Measurements from ENCODE around the gene CYBA. TPM values are rescaled to one million over a fixed set of nuclear protein-coding genes. Genes with fewer than 3 reads are reported as not detected.

CYBA gene
- total and polyA plus RNA-seq, 2 of the 13 experiments (the other 11 are each of a cell fraction or from before 2014, with no cell fraction given): 196 to 250 TPM

DNA sequence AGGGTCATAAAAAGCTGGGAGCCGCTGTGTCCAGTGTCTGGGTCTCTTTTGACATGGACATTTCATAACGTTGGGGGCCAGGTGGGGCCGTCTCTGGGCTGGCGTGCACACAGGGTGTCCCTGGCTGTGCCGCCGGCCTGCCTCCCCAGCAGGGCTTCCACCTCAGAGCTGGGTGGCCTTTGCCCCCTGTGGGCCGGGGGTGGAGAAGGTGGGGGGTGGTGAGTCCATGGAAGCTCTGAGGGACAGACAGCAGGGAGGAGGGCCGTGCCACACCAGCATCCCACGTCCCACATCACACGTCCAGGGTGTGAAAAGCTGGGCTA is 36.4 kb upstream of the CYBA start (continued):
- TF ChIP-seq ZNF891 (CRISPR knock-in tag; IDR thresholded peaks at IDR 0.05) (no peak), MIER2 (CRISPR knock-in tag; IDR thresholded peaks at IDR 0.05) (no peak), ZNF367 (CRISPR knock-in tag; IDR thresholded peaks at IDR 0.05; ENCODE audit: borderline replicate concordance) (no peak), KLF11 (CRISPR knock-in tag; IDR thresholded peaks at IDR 0.05) (no peak), PHF8 (CRISPR knock-in tag; IDR thresholded peaks at IDR 0.05) (no peak; the same call in 1 of the 2 replicates), EED (CRISPR knock-in tag; IDR thresholded peaks at IDR 0.05) (no peak; the same call in 1 of the 2 replicates), ZNF839 (CRISPR knock-in tag; IDR thresholded peaks at IDR 0.05; ENCODE audit: borderline replicate concordance) (no peak), REPIN1 (CRISPR knock-in tag; IDR thresholded peaks at IDR 0.05; ENCODE audit: borderline replicate concordance, low read depth) (no peak), ZNF234 (CRISPR knock-in tag; conservative IDR thresholded peaks at IDR 0.05) (no peak), ZNF781 (CRISPR knock-in tag; IDR thresholded peaks at IDR 0.05; ENCODE audit: borderline replicate concordance, not compliant biosample characterization) (no peak), GABPA (IDR thresholded peaks at IDR 0.05; ENCODE audit: low read depth, low read length) (no peak), GABPA (CRISPR knock-in tag; IDR thresholded peaks at IDR 0.05; ENCODE audit: low read depth) (no peak), HDAC1 (CRISPR knock-in tag; IDR thresholded peaks at IDR 0.05) (0 out of 2 replicates have a peak, but pooled peaks have one; percentile 28), CBX1 (IDR thresholded peaks at IDR 0.05; ENCODE audit: low read depth) (no peak), MAFK (conservative IDR thresholded peaks at IDR 0.05 in 1 of 2, IDR thresholded peaks at IDR 0.05 in 1 of 2; ENCODE audit: low read length in 2 of 2) (no peak), SMAD9 (CRISPR knock-in tag; IDR thresholded peaks at IDR 0.05) (no peak), ZEB1 (IDR thresholded peaks at IDR 0.05; ENCODE audit: insufficient replicate concordance, low read depth) (no peak), TBX2 (CRISPR knock-in tag; IDR thresholded peaks at IDR 0.05; ENCODE audit: borderline replicate concordance) (0 out of 2 replicates have a peak, but pooled peaks have one; percentile 2), PHF21A (CRISPR knock-in tag; IDR thresholded peaks at IDR 0.05) (no peak), SPEN (CRISPR knock-in tag; IDR thresholded peaks at IDR 0.05; ENCODE audit: low read depth) (peak; percentile 36; the same call in 1 of the 2 replicates), KLF13 (CRISPR knock-in tag; IDR thresholded peaks at IDR 0.05) (no peak), ZFP36 (IDR thresholded peaks at IDR 0.05; ENCODE audit: borderline replicate concordance, low read depth, low read length, partially characterized antibody) (no peak)
- TF ChIP-seq, protein P1, sequence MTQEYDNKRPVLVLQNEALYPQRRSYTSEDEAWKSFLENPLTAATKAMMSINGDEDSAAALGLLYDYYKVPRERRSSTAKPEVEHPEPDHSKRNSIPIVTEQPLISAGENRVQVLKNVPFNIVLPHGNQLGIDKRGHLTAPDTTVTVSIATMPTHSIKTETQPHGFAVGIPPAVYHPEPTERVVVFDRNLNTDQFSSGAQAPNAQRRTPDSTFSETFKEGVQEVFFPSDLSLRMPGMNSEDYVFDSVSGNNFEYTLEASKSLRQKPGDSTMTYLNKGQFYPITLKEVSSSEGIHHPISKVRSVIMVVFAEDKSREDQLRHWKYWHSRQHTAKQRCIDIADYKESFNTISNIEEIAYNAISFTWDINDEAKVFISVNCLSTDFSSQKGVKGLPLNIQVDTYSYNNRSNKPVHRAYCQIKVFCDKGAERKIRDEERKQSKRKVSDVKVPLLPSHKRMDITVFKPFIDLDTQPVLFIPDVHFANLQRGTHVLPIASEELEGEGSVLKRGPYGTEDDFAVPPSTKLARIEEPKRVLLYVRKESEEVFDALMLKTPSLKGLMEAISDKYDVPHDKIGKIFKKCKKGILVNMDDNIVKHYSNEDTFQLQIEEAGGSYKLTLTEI (CRISPR knock-in tag; conservative IDR thresholded peaks at IDR 0.05): no peak
- TF ChIP-seq, protein P2, sequence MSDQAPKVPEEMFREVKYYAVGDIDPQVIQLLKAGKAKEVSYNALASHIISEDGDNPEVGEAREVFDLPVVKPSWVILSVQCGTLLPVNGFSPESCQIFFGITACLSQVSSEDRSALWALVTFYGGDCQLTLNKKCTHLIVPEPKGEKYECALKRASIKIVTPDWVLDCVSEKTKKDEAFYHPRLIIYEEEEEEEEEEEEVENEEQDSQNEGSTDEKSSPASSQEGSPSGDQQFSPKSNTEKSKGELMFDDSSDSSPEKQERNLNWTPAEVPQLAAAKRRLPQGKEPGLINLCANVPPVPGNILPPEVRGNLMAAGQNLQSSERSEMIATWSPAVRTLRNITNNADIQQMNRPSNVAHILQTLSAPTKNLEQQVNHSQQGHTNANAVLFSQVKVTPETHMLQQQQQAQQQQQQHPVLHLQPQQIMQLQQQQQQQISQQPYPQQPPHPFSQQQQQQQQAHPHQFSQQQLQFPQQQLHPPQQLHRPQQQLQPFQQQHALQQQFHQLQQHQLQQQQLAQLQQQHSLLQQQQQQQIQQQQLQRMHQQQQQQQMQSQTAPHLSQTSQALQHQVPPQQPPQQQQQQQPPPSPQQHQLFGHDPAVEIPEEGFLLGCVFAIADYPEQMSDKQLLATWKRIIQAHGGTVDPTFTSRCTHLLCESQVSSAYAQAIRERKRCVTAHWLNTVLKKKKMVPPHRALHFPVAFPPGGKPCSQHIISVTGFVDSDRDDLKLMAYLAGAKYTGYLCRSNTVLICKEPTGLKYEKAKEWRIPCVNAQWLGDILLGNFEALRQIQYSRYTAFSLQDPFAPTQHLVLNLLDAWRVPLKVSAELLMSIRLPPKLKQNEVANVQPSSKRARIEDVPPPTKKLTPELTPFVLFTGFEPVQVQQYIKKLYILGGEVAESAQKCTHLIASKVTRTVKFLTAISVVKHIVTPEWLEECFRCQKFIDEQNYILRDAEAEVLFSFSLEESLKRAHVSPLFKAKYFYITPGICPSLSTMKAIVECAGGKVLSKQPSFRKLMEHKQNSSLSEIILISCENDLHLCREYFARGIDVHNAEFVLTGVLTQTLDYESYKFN (CRISPR knock-in tag; conservative IDR thresholded peaks at IDR 0.05): peak; percentile 79
